Measurements from ENCODE around the gene CABP4.

CABP4 gene

DNA sequence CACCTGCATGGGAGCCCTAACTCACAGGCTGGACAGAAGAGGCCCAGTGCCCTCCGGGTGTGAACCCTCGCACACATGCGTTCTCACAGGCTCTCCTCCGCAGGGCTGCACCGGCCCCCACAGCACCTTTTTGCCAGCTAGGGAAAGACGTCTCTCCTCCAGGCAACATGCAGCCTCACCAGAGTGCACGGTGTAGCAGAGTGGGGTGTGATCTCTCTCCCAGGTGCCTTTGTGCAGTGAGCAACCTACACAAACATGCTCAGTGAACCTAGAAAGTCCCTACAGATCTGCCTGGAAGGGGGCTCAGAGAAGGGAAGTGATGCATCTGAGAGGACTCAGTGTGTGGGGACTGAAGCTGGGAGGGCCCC is 43.4 kb upstream of the CABP4 start:
- Histone ChIP-seq H3K9me3 (ENCODE audit: control insufficient read depth in 1 of 2, low read length in 2 of 2) (no peaks in the 10 kb centered on the region), H3K27me3 (ENCODE audit: low read depth, low read length) (peaks cover 7% of the 10 kb centered on the region), H3K36me3 (ENCODE audit: control insufficient read depth in 1 of 2, insufficient read depth in 2 of 2, low read length in 2 of 2) (no peaks in the 10 kb centered on the region), H3K4me3 (ENCODE audit: low read depth in 1 of 2, low read length in 2 of 2) (no peak overlapping the region), H3K4me1 (ENCODE audit: control insufficient read depth in 1 of 2, insufficient read depth in 2 of 2, low read length in 2 of 2) (peaks cover 0 to 30% of the 10 kb centered on the region in 2 donors), H3K27ac (ENCODE audit: low read length) (no peak overlapping the region)

DNA sequence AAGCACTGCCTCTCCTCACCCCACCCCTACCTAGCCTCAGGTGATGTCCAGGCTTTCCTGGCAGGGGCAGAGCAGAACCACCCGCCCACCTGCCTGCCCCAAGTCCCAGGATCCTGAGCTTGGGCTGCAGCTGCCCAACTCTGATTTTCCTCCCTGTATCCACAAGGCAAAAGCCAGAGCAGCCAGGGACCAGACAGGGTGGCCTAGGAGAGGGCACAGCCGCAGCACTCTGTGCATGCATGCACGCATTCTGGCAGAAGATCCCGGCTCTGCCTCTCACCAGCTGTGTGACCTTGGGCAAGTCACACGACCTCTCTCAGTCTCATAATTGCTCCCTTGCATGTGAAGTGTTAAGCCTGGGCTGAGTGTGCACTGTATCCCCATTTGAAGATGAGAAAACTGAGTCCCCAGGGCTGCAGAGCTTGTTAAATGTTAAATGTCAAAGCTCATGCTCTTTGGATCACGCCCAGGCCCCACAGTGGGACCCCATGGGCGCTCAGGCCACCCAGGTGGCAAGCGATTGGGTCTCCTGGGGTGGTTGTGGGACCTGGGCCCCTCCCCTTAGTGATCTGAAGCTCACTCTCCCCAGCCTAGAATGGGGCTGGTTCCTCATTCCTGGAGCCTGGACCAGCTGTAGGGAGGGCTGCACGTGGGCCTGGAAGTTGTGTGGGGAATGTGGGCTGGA is 42.5 kb upstream of the CABP4 start:
- H3K36me3 ChIP-seq (ENCODE audit: control insufficient read depth in 1 of 2, insufficient read depth in 2 of 2, low read length in 2 of 2) = no peaks in the 10 kb centered on the region
- no peak overlapping the region for H3K4me3 ChIP-seq (ENCODE audit: low read depth in 1 of 2, low read length in 2 of 2)
- no peaks in the 10 kb centered on the region for H3K9me3 ChIP-seq (ENCODE audit: control insufficient read depth in 1 of 2, low read length in 2 of 2)
- no peak overlapping the region for H3K27ac ChIP-seq (ENCODE audit: low read length)
- H3K4me1 ChIP-seq (ENCODE audit: control insufficient read depth in 1 of 2, insufficient read depth in 2 of 2, low read length in 2 of 2) = peaks cover 0 to 35% of the 10 kb centered on the region in 2 donors
- H3K27me3 ChIP-seq (ENCODE audit: low read depth, low read length) = peaks cover 7% of the 10 kb centered on the region

DNA sequence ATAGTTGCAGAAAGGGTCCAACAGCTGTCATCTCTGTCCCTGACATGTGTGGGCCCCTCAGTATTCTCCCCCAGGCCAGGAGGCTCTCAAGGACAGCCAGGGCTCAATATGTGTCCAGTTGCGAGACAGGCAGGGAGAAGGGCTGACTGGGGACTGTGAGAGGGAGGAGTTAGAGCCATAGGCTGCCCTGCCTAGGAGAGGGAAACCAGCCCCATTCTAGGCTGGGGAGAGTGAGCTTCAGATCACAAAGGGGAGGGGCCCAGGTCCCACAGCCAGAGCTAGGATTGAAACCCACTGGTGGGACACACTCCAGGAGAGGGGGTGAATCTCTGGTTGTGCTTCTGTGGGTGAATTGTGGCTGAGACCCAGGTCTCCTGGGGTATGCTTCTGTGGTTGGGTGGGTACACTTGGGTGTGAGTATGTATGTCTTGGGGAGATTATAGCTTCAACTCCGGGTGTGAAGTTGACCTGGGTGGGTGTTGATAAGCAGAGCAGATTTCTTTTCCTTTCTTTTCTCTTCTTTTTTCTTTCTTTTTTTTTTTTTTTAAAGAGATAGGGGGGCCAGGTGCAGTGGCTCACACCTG is 41.8 kb upstream of the CABP4 start:
- Histone ChIP-seq H3K36me3 (ENCODE audit: control insufficient read depth in 1 of 2, insufficient read depth in 2 of 2, low read length in 2 of 2) (no peaks in the 10 kb centered on the region), H3K9me3 (ENCODE audit: control insufficient read depth in 1 of 2, low read length in 2 of 2) (no peaks in the 10 kb centered on the region), H3K27me3 (ENCODE audit: low read depth, low read length) (peaks cover 7% of the 10 kb centered on the region), H3K4me3 (ENCODE audit: low read depth in 1 of 2, low read length in 2 of 2) (no peak overlapping the region), H3K4me1 (ENCODE audit: control insufficient read depth in 1 of 2, insufficient read depth in 2 of 2, low read length in 2 of 2) (peaks cover 0 to 35% of the 10 kb centered on the region in 2 donors), H3K27ac (ENCODE audit: low read length) (no peak overlapping the region)

DNA sequence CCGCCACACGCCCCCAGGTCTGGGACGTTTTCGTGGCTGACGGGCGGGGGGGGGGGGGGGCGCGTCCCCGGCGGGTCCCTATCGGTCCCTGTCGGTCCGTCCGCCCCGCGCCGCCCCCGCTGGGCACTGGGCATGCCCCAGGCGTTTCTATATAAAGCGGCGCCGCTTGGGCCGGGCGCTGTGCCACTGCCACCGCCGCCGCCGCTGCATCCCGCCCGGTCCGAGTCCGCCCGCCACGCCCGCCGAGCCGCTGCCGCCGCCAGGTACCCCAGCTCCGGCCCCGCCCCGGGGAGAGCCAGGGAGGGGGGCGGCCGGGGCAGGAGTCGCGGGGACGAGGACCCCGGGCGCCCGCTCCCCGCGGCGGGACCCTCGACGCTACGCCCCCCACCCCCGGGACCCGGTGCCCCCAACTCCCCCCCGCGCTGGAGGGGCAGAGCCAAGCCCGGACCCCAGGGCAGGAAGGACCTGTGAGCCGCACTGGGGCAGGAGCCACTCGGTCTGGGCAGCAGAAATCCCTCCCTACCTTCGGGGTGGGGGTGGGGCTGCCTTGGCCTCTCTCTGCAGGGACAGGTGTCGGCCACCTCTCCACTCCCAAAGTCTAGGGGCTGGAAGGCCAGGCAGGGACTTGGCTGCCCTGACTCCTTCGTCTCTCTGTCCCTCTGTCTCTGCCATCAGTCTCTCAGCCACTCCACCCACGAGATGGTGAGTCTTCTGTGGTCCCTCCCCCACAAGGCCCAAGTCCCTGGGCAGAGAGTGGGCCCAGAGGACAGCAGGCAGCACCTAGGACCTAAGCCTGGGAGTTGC is 39.5 kb upstream of the CABP4 start, which contains the start of gene CARNS1:
CARNS1 (plus strand) TSS at position 178 of the 804 bp plus-strand sequence; CDS start at position 700, 522 bp downstream.
- Histone ChIP-seq H3K36me3 (ENCODE audit: control insufficient read depth in 1 of 2, insufficient read depth in 2 of 2, low read length in 2 of 2) (no peaks in the 10 kb centered on the region), H3K27ac (ENCODE audit: low read length) (no peak within 1 kb of the TSS), H3K9me3 (ENCODE audit: control insufficient read depth in 1 of 2, low read length in 2 of 2) (no peaks in the 10 kb centered on the region), H3K4me3 (ENCODE audit: low read depth in 1 of 2, low read length in 2 of 2) (no peak within 1 kb of the TSS), H3K4me1 (ENCODE audit: control insufficient read depth in 1 of 2, insufficient read depth in 2 of 2, low read length in 2 of 2) (peaks cover 0 to 37% of the 10 kb centered on the region in 2 donors), H3K27me3 (ENCODE audit: low read depth, low read length) (peaks cover 7% of the 10 kb centered on the region)

DNA sequence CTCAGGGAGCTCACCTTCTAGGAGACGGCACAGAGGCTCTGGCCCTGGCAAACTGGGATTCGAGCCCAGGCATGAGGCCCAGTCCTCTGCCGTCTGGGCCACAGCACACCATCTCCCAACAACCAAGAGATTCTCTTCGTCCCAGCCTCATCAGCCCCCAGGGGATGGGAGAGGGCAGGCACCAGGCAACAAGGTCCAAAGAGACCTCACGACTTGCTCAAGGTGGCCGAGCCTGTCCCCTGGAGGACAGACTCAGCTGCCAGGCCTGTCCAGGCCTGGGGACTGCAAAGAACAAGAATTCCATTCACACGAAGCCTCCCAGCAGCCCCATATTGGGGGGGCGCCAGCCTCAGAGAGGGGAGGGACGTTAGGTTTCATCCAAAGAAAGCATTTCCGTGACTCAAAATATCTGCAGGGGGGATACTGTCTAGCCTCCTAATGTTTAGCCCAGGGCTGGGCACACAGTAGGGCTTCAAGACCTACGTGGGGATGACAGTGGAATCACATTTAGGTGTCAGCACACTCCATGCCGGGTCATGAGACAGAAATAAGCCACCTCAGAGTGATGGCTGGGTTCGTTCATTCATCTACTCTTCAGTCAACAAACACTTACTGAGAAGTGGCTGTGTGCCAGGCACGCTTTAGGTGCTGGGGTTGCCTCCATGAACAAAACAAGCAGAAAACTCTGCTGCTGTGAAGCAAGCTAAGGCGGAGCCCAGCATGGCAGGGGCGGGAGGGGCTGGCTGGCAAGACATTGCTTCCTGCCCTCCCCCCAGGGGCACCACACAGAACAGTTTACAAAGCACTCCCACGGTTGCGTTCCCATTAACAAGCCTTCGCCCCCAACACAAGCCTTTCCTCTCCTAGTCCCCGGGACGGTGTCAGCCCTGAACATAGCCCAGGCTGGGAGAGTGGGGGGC is 38.5 kb upstream of the CABP4 start:
- Histone ChIP-seq H3K27ac (ENCODE audit: low read length) (no peak overlapping the region), H3K9me3 (ENCODE audit: control insufficient read depth in 1 of 2, low read length in 2 of 2) (no peaks in the 10 kb centered on the region), H3K27me3 (ENCODE audit: low read depth, low read length) (peaks cover 7% of the 10 kb centered on the region), H3K4me3 (ENCODE audit: low read depth in 1 of 2, low read length in 2 of 2) (no peak overlapping the region), H3K36me3 (ENCODE audit: control insufficient read depth in 1 of 2, insufficient read depth in 2 of 2, low read length in 2 of 2) (no peaks in the 10 kb centered on the region), H3K4me1 (ENCODE audit: control insufficient read depth in 1 of 2, insufficient read depth in 2 of 2, low read length in 2 of 2) (peaks cover 0 to 41% of the 10 kb centered on the region in 2 donors)

DNA sequence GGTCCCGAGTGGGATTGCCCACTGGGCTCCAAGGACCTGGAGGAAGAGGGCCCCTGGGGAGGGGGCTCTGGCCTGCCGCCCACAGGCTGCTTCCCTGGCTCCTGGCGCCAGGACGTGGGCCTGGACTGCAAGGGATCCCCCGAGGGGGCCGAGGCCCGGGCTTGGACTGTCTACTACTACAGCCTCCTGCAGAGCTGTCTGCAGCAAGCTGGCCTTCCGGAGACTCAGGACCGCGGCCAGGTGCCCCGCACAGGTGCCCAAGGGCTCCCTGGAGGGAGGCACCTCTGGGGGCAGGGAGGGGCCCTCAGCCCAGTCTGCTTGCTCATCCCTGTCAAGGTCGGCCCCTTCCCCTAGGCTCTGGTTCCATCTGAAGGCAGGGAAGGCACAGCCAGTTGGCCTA is 37.7 kb upstream of the CABP4 start:
- H3K27me3 ChIP-seq (ENCODE audit: low read depth, low read length) = peaks cover 6% of the 10 kb centered on the region
- H3K9me3 ChIP-seq (ENCODE audit: control insufficient read depth in 1 of 2, low read length in 2 of 2) = no peaks in the 10 kb centered on the region
- H3K36me3 ChIP-seq (ENCODE audit: control insufficient read depth in 1 of 2, insufficient read depth in 2 of 2, low read length in 2 of 2) = no peaks in the 10 kb centered on the region
- no peak overlapping the region for H3K27ac ChIP-seq (ENCODE audit: low read length)
- H3K4me3 ChIP-seq (ENCODE audit: low read depth in 1 of 2, low read length in 2 of 2) = no peak overlapping the region
- H3K4me1 ChIP-seq (ENCODE audit: control insufficient read depth in 1 of 2, insufficient read depth in 2 of 2, low read length in 2 of 2) = peaks cover 0 to 41% of the 10 kb centered on the region in 2 donors

DNA sequence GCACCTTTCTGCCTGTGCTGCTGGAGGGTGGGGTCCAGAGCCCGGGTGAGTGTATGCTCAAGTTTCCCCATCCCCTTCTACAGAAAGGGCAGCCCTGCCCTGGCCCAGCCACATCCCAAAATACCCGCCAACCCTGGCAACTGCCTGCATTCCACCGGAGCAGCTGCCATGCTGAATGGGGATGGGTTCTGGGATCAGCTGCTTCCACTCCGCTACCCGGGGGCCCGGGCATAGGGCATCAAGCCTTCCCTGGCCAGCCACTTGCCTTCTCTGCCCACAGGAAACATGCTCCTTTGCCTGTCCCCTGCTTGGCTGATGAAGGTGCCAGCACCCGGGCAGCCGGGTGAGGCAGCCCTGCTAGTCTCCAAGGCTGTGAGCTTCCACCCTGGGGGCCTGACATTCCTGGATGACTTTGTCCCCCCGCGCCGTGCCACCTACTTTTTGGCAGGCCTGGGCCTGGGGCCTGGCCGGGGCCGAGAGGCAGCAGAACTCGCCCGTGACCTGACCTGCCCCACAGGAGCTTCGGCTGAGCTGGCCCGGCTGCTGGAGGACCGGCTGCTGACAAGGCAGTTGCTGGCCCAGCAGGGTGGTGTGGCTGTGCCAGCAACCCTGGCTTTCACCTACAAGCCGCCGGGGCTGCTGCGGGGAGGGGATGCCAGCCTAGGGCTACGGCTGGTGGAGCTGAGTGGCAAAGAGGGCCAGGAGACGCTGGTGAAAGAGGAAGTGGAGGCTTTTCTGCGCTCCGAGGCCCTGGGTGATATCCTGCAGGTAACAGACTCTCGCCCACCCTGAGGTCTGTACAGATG is 36.5 kb upstream of the CABP4 start:
- H3K4me1 ChIP-seq (ENCODE audit: control insufficient read depth in 1 of 2, insufficient read depth in 2 of 2, low read length in 2 of 2) = peaks cover 0 to 41% of the 10 kb centered on the region in 2 donors
- H3K27ac ChIP-seq (ENCODE audit: low read length) = no peak overlapping the region
- no peaks in the 10 kb centered on the region for H3K27me3 ChIP-seq (ENCODE audit: low read depth, low read length)
- no peaks in the 10 kb centered on the region for H3K36me3 ChIP-seq (ENCODE audit: control insufficient read depth in 1 of 2, insufficient read depth in 2 of 2, low read length in 2 of 2)
- no peaks in the 10 kb centered on the region for H3K9me3 ChIP-seq (ENCODE audit: control insufficient read depth in 1 of 2, low read length in 2 of 2)
- no peak overlapping the region for H3K4me3 ChIP-seq (ENCODE audit: low read depth in 1 of 2, low read length in 2 of 2)

DNA sequence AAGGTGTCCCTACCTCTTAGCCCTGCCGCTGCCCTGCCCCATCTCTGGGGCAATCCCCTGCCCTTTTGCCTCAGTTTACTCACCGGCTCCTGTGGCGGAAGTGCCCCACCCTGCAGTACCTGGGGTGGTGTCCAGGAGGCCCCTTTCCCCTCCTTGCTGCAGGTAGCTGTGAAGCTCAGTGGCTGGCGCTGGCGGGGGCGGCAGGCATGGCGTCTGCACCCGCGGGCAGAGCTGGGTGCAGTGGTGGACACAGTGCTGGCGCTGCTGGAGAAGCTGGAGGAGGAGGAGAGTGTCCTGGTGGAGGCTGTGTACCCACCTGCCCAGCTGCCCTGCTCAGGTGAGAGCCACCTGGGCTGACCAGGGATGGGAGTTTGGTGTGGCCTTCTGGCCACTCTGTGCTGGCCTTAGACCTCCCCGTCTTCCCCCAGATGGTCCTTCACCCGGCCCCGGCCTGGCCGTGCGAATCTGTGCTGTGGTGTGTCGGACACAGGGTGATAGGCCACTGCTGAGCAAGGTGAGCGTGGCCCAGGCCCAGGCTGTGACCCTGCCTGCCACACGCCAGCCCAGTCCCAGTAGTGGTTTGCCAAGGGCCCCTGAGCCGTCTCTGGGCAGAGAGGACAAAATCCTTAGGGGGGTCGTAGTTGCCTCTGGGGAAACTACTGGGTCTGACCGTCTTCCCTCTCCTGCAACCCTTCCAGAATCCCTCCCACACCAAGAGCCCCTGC is 35.7 kb upstream of the CABP4 start:
- H3K9me3 ChIP-seq (ENCODE audit: control insufficient read depth in 1 of 2, low read length in 2 of 2) = no peaks in the 10 kb centered on the region
- no peaks in the 10 kb centered on the region for H3K36me3 ChIP-seq (ENCODE audit: control insufficient read depth in 1 of 2, insufficient read depth in 2 of 2, low read length in 2 of 2)
- no peaks in the 10 kb centered on the region for H3K27me3 ChIP-seq (ENCODE audit: low read depth, low read length)
- H3K4me3 ChIP-seq (ENCODE audit: low read depth in 1 of 2, low read length in 2 of 2) = no peak overlapping the region
- H3K27ac ChIP-seq (ENCODE audit: low read length) = no peak overlapping the region
- H3K4me1 ChIP-seq (ENCODE audit: control insufficient read depth in 1 of 2, insufficient read depth in 2 of 2, low read length in 2 of 2) = peaks cover 0 to 41% of the 10 kb centered on the region in 2 donors

DNA sequence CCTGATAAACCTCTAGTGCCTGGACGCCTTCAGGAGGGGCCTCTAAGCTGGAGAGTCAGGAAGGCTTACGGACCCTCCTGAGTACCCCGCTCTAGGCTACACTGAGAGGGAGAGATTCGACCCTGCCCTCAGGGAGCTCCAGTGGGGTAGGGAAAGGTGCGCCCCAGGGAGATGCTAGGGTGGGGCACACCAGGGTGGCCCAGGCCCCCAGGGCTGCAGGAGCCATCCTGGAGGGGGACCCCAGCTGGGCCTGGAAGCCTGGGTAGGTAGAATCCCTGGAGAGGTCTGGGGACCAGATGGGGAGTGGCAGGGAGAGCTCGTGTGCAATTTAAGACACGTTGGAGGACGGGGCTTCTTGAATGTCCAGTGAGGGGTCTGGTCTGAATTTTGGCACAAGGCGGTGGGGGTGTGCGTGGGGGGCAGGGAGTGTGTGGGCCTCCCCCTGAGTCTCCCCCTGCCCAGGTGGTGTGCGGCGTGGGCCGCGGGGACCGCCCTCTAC is 35.0 kb upstream of the CABP4 start:
- Histone ChIP-seq H3K27me3 (ENCODE audit: low read depth, low read length) (no peaks in the 10 kb centered on the region), H3K9me3 (ENCODE audit: control insufficient read depth in 1 of 2, low read length in 2 of 2) (no peaks in the 10 kb centered on the region), H3K27ac (ENCODE audit: low read length) (no peak overlapping the region), H3K4me1 (ENCODE audit: control insufficient read depth in 1 of 2, insufficient read depth in 2 of 2, low read length in 2 of 2) (peaks cover 0 to 37% of the 10 kb centered on the region in 2 donors), H3K4me3 (ENCODE audit: low read depth in 1 of 2, low read length in 2 of 2) (peak overlapping the region; percentile 11 to 59), H3K36me3 (ENCODE audit: control insufficient read depth in 1 of 2, insufficient read depth in 2 of 2, low read length in 2 of 2) (no peaks in the 10 kb centered on the region)
